ENCODE results near the gene OR1S1.

DNA sequence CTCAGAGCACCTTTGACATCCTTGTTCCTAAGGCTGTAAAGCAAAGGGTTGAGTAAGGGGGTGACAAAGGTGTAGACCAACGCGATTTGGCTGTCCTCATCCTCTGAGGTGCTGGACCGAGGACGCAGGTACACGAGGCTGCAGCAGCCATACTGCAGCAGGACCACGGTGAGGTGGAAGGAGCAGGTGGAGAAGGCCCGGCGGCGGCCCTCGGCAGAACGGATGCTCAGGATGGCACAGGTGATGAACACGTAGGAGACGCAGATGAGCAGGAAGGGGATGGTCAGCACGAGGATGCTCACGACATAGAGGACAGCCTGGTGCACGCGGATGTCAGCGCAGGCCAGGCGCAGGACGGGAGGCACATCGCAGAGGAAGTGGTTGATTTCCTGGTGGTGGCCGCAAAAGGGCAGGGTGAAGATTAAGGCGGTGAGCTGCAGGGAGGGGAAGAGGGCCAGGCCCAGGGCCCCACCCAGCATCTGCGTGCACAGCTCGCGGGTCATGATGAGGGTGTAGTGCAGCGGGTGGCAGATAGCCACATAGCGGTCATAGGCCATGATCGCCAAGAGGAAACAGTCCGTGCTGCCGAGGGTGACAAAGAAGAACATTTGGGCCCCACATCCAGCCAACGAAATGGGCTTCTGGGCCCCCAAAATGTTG, 15.6 kb downstream of the OR1S1 start:
- TF ChIP-seq CTCF (IDR thresholded peaks at IDR 0.05) (no peak), POLR2A (IDR thresholded peaks at IDR 0.05) (no peak), POLR2AphosphoS5 (IDR thresholded peaks at IDR 0.05) (no peak)
